ENCODE results near the gene SH2D3C.
A peak's percentile ranks its signal among the peaks of the same experiment; 100 is the strongest.

The SH2D3C gene

GRCh38 chr9:127717766-127718165 lies 60.7 kb downstream of the SH2D3C start:
- no peak for DNase-seq (ENCODE audit: extremely low read depth, insufficient read length)
- Histone ChIP-seq H3K27me3 (replicated peaks; ENCODE audit: control insufficient read depth, insufficient read depth, low read length) (no peaks in the 10 kb centered on the region), H3K36me3 (ENCODE audit: control insufficient read depth, insufficient read depth, low read length) (no peaks in the 10 kb centered on the region), H3K4me3 (replicated peaks; ENCODE audit: low read depth, low read length) (no peak overlapping the region)
- TF ChIP-seq CTCF (IDR thresholded peaks at IDR 0.05; ENCODE audit: insufficient read depth, low read length, poor library complexity, severe bottlenecking) = no peak

GRCh38 chr9:127716412-127716811 lies 62.1 kb downstream of the SH2D3C start:
- H3K4me3 ChIP-seq (replicated peaks; ENCODE audit: low read depth, low read length) = no peak overlapping the region
- H3K27me3 ChIP-seq (replicated peaks; ENCODE audit: control insufficient read depth, insufficient read depth, low read length) = no peaks in the 10 kb centered on the region
- H3K36me3 ChIP-seq (ENCODE audit: control insufficient read depth, insufficient read depth, low read length) = no peaks in the 10 kb centered on the region; the same call in 1 of the 2 replicates
- no peak for DNase-seq (ENCODE audit: extremely low read depth, insufficient read length)
- no peak for TF ChIP-seq CTCF (IDR thresholded peaks at IDR 0.05; ENCODE audit: insufficient read depth, low read length, poor library complexity, severe bottlenecking)

- peak; percentile 95 for DNase-seq (ENCODE audit: extremely low read depth, insufficient read length)
- Histone ChIP-seq H3K4me3 (replicated peaks; ENCODE audit: low read depth, low read length) (peak within 1 kb of the TSS; percentile 91), H3K36me3 (ENCODE audit: control insufficient read depth, insufficient read depth, low read length) (no peaks in the 10 kb centered on the region; the same call in 1 of the 2 replicates), H3K27me3 (replicated peaks; ENCODE audit: control insufficient read depth, insufficient read depth, low read length) (no peaks in the 10 kb centered on the region)
- no peak for TF ChIP-seq CTCF (IDR thresholded peaks at IDR 0.05; ENCODE audit: insufficient read depth, low read length, poor library complexity, severe bottlenecking)
Observed at GRCh38 chr9:127715470-127716337, 62.8 kb downstream of the SH2D3C start, which contains the start of the genes PTRH1 and TTC16. PTRH1 (minus strand) TSS chr9:127715663; CDS start chr9:127715639, 24 bp downstream. TTC16 (plus strand) TSS chr9:127716079; CDS start chr9:127716146, 67 bp downstream.

- Histone ChIP-seq H3K36me3 (ENCODE audit: control insufficient read depth, insufficient read depth, low read length) (no peaks in the 10 kb centered on the region; the same call in 1 of the 2 replicates), H3K27me3 (replicated peaks; ENCODE audit: control insufficient read depth, insufficient read depth, low read length) (no peaks in the 10 kb centered on the region), H3K4me3 (replicated peaks; ENCODE audit: low read depth, low read length) (peak overlapping the region; percentile 91)
- no peak for TF ChIP-seq CTCF (IDR thresholded peaks at IDR 0.05; ENCODE audit: insufficient read depth, low read length, poor library complexity, severe bottlenecking)
- no peak for DNase-seq (ENCODE audit: extremely low read depth, insufficient read length)
Observed at GRCh38 chr9:127714951-127715469, 63.5 kb downstream of the SH2D3C start.

GRCh38 chr9:127714020-127714750 lies 64.3 kb downstream of the SH2D3C start:
- DNase-seq (ENCODE audit: extremely low read depth, insufficient read length) = no peak
- Histone ChIP-seq H3K36me3 (ENCODE audit: control insufficient read depth, insufficient read depth, low read length) (no peaks in the 10 kb centered on the region; the same call in 1 of the 2 replicates), H3K4me3 (replicated peaks; ENCODE audit: low read depth, low read length) (peak overlapping the region; percentile 91), H3K27me3 (replicated peaks; ENCODE audit: control insufficient read depth, insufficient read depth, low read length) (no peaks in the 10 kb centered on the region)
- no peak for TF ChIP-seq CTCF (IDR thresholded peaks at IDR 0.05; ENCODE audit: insufficient read depth, low read length, poor library complexity, severe bottlenecking)
